Measurements from ENCODE around the gene AXIN2. TPM values are rescaled to one million over a fixed set of nuclear protein-coding genes. Genes with fewer than 3 reads are reported as not detected.

Gene AXIN2
- total RNA-seq, 4 donors from 2014 or later, result 17.2 to 63.4 (median 49.3) TPM

GRCh38 chr17:65489413-65490155, 71.9 kb downstream of the AXIN2 start:
- 82% methylated on average over 6 of the region's 7 CpGs for WGBS
- H3K9me3 ChIP-seq, result no peaks in the 10 kb centered on the region
- intact Hi-C loops (cut with DNase I), result no loop called here

GRCh38 chr17:65488665-65489064, 72.8 kb downstream of the AXIN2 start:
- H3K36me3 ChIP-seq, result no peaks in the 10 kb centered on the region
- TF ChIP-seq POLR2AphosphoS5 (IDR thresholded peaks at IDR 0.05) (no peak), CTCF (IDR thresholded peaks at IDR 0.05) (no peak), EP300 (IDR thresholded peaks at IDR 0.05) (no peak)
- H3K9me3 ChIP-seq, result no peaks in the 10 kb centered on the region
- H3K4me1 ChIP-seq, result peaks cover 0 to 3% (median 0%) of the 10 kb centered on the region in 4 donors
- WGBS, result 80% methylated on average over 1 of the region's 1 CpG
- H3K27ac ChIP-seq (replicated peaks in 1 of 4), result no peak overlapping the region
- H3K27me3 ChIP-seq, result no peaks in the 10 kb centered on the region
- H3K4me3 ChIP-seq, result no peak overlapping the region
- intact Hi-C loops (cut with DNase I), result no loop called here
- no peak for DNase-seq (ENCODE audit: extremely low spot score)

More at GRCh38 chr17:65489413-65490155, 71.9 kb downstream of the AXIN2 start:
- Histone ChIP-seq H3K4me1 (peaks cover 0 to 3% (median 0%) of the 10 kb centered on the region in 4 donors), H3K27me3 (no peaks in the 10 kb centered on the region), H3K4me3 (no peak overlapping the region), H3K27ac (replicated peaks in 1 of 4) (no peak overlapping the region), H3K36me3 (no peaks in the 10 kb centered on the region)
- TF ChIP-seq POLR2A (IDR thresholded peaks at IDR 0.05; ENCODE audit: low read depth) (no peak), POLR2AphosphoS5 (IDR thresholded peaks at IDR 0.05) (no peak), CTCF (IDR thresholded peaks at IDR 0.05) (no peak), EP300 (IDR thresholded peaks at IDR 0.05) (no peak)
- DNase-seq (ENCODE audit: extremely low spot score), result no peak

GRCh38 chr17:65487990-65488389, 73.5 kb downstream of the AXIN2 start:
- no peaks in the 10 kb centered on the region for H3K9me3 ChIP-seq
- DNase-seq (ENCODE audit: extremely low spot score), result no peak
- TF ChIP-seq POLR2AphosphoS5 (IDR thresholded peaks at IDR 0.05) (no peak), CTCF (IDR thresholded peaks at IDR 0.05) (no peak), EP300 (IDR thresholded peaks at IDR 0.05) (no peak), POLR2A (IDR thresholded peaks at IDR 0.05; ENCODE audit: low read depth) (no peak)
- intact Hi-C loops (cut with DNase I), result no loop called here
- H3K36me3 ChIP-seq, result no peaks in the 10 kb centered on the region
- no peak overlapping the region for H3K4me3 ChIP-seq
- H3K27ac ChIP-seq (replicated peaks in 1 of 4), result no peak overlapping the region
- no peaks in the 10 kb centered on the region for H3K27me3 ChIP-seq
- peaks cover 0 to 3% (median 0%) of the 10 kb centered on the region in 4 donors for H3K4me1 ChIP-seq

GRCh38 chr17:65487161-65487560, 74.3 kb downstream of the AXIN2 start:
- Histone ChIP-seq H3K4me3 (no peak overlapping the region), H3K9me3 (no peaks in the 10 kb centered on the region), H3K27ac (replicated peaks in 1 of 4) (no peak overlapping the region), H3K27me3 (no peaks in the 10 kb centered on the region), H3K36me3 (no peaks in the 10 kb centered on the region), H3K4me1 (peaks cover 0 to 3% (median 0%) of the 10 kb centered on the region in 4 donors)
- TF ChIP-seq POLR2A (IDR thresholded peaks at IDR 0.05; ENCODE audit: low read depth) (no peak), EP300 (IDR thresholded peaks at IDR 0.05) (no peak), CTCF (IDR thresholded peaks at IDR 0.05) (no peak), POLR2AphosphoS5 (IDR thresholded peaks at IDR 0.05) (no peak)
- DNase-seq (ENCODE audit: extremely low spot score), result no peak
- WGBS, result 96% methylated on average over 7 of the region's 7 CpGs
- intact Hi-C loops (cut with DNase I), result no loop called here

Data from esophagus muscularis mucosa (tissue), 4 donors.